NCI-H128 (cell line): ENCODE measurements around the gene ANKRD11.
"Not testable (repeated sequence)": the region's sequence is repeated elsewhere in the genome, so short reads cannot be mapped to it uniquely, and the experiment has no call there.

Experiments
- DNase-seq: peaks from one replicate; lab custom pipeline; 2025; ENCODE audit not compliant: unreplicated experiment; lab: John Stamatoyannopoulos, UW

ANKRD11 gene

DNA sequence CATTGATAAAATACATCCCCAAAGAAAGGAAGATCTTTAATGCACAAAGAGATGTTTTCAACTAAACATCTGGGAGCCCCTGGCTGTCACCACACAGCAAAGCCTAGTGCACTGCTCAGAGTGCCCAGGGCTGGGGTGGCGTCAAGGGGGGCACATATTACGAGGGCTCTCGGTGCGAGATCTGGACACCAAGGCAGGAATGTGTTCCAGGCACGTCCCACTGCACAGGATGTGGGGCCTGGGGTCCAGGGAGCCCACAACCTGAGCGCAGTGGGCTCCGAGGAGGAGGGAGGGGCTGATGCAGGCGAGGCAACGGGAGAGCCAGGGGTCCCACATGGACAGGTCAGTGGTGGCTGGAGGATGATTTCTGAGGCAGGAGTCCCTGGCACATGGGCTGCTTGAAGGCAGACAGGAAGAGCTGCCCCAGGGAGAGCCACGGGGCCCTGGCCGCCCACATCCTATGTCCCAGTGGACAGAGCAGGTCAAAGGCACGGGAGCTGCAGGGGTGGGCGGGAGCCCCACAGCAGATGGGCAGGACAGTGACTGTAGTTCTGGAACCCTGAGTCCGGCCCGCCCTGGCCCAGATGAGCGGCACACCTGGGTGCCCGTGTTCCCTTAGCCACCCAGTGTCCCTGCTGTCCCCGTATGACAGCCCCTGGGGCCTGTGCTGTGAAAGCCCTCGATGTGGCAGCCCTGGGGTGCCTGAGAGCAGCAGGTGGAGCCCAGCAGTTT is 216.5 kb downstream of the ANKRD11 start:
- no peak for DNase-seq

DNA sequence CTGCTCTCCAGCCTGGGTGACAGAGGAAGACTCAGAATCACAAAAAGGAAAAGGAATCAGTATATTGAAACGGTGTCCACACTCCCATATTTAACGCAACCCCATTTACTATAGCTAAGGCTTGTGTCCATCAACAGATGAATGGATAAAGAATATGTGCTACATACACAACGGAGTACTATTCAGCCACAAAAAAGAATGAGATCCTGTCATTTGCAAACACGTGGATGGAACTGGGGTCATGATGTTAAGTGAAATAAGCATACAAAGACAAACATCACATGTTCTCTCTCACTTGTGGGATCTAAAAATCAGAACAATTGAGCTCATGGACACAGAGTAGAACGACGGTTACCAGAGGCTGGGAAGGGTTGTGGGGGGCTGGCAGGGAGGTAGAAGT is 217.7 kb downstream of the ANKRD11 start:
- DNase-seq: no peak

DNA sequence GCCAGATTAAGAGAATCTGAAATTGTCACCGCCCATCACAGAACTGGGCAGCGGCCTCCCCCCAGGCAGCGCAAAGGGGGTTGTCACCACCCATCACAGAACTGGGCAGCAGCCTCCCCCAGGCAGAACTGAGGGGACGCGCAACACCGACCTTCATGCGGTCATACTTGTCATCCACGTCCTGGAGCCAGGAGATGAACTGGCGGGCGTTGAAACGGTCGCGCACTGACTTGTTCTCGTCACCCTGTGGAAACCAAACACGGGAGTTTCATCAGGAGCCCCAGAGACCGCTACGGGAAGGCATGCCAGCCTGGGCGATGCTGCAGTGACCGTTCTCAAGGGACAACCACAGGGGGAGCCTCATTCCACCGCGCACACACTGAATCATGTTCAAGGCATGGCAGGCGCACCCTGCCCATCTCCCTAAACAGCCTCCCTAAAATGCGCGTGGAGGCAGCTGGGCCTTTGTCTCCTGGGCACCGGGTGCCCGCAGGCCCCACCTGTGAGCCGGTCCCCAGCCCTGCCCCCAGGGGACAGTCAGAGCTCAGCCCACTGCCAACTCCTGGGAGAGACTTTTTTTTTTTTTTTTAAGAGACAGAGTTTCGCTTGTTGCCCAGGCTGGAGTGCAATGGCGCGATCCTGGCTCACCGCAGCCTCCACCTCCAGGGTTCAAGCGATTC is 219.6 kb downstream of the ANKRD11 start:
- no peak for DNase-seq

DNA sequence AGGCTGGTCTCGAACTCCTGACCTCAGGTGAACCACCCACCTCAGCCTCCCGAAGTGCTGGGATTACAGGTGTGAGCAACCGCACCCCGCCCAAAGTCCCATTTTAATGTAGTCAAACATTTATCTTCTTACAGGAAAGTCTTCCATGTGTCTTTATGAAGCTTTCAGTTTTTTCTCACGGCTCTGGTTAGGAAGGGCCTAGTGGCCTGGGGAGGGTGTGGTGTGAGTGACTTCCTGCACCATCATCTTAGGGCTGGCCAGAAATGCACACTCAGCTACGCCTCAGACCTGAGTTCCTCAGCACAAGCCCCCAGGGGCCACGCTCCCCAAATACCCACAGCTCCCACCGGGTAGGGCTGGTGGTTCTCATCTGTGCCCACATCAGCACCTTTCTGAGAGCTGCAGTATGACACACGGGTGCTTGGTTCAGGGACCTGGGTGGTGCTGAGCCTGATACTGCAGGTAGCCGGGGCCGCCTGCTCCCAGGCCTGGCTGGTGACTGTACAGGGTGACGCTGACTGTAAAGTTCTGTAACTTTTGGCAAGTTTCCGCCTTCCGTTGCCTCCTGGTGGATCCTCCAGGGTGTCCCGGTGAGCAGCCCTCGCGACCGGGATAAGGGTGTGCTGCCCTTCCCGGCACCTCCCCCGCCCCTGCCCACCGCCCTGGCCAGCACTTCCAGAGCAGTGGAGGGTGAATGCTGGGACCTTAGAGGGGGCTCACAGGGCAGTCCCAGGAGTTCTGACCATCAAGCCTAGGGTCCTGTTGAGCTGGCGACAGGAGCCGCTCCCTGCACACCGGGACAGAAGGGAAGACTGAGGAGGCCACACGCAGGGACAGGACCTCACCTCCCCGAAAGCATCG is 220.3 kb downstream of the ANKRD11 start:
- no peak for DNase-seq

DNA sequence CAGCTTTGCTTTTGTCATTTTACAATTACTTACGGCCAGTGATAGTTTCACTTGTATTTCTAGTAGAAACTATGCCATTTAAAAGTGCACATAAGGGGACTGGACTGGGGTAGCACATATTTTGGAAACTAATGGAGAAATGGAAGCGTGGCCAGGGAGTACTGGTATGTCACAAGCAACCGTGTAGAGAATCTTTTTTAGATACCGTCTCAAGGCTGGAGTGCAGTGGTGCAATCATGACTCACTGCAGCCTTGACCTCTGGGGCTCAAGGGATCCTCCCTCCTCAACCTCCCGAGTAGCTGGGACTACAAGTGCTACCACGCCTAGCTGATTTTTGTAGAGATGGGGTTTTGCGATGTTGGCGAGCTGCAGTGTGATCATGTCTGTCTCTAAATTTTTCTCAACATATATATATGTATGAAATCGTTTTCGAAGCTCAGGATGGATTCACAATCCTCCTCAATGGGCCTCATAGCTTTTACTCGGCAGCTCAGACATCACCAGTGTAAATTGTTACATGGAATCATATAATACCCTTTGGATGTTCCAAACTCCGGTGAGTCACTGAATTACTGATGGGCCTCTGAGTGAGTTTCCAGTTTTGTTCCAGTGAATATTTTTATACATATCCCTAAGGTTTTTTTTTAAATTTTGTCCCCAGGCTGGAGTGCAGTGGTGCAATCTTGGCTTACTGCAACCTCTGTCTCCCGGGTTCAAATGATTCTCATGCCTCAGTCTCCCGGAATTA is 221.2 kb downstream of the ANKRD11 start:
- DNase-seq: no peak

DNA sequence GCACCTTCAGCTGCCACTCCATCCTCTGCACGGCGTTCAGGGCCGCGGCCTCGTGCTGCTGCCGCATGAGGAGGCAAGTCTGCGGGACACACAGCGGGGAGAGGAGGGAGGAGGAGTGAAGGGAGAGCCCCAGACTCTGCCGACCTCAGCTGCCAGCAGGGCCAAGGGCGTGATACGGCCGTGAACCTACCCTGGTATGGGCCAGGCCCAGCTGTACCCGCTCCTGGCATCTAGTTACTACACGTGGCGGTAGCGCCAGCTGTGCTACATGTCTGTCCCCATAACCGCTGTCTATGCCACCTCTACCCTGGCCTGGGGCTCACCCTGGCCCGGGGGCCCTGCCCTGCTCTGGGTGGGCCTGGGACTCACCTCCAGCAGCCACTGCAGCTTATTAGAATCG is 221.8 kb downstream of the ANKRD11 start:
- DNase-seq: no peak

DNA sequence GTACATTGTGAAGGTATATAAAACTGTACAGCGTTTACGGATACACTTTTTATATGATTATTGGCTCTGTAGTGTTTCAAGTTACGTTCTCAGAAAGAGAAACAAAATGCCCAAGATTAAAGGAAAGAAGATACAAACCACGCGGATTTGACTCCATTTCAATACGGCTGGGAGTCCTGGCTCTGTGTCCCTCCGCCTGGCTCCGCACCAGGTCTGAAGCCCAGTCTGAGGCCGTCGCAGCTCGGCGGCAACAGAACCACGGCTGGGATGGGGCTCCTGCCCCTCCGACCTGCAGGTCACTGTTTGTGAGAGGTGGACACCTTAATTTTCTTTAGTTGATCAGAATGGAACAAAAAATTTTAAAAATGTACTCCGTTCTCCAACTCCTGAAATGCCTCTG is 222.6 kb downstream of the ANKRD11 start:
- DNase-seq: not testable (repeated sequence)

DNA sequence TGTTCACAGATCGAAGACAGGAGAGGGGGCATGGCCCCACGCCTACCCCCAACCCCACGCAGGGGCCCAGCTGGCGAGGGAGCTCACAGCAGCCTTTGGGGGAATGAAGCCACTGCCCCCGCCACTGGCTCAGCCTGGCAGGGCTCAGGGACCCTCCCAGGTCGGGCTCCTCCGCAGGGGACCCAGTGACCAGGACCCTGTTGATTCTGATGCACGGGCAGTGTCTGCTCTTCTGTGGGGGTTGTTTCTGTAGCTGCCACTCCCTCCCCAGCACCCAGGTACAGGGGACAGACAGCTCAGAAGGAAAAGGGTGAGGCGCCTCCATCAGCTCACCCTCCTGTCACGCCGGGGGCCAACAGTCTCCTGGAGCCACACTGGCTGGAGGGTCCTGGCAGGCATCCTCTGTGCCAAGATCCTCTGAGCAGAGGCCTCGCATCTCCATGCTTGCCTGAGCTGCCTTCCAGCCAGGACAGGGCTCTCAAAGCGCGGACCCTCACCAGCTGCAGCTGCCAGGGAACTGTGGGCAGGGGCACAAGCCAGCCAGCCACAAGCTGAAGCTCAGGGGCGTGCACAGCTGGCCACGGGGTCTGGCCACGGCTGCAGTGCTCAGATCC is 223.7 kb downstream of the ANKRD11 start:
- DNase-seq: no peak

DNA sequence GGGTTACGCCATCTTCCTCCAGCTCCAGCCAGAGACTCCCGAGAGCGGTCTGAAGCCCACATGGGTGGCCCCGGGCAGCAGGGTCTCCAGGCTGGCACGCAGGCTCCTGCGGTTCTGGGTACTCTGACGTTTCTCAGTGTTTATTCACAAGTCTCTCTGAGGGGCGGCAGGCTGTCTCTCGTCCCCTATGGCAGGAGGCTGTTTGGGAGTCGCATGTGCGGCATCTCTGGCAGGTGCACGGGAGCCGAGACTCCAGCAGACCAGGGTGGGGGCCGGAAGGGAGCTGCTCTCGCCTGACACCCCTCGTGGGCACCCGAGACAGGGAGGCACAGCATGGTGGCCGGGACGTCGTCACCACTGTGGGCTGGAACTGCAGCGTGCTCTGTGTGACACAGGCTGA is 224.7 kb downstream of the ANKRD11 start:
- no peak for DNase-seq

DNA sequence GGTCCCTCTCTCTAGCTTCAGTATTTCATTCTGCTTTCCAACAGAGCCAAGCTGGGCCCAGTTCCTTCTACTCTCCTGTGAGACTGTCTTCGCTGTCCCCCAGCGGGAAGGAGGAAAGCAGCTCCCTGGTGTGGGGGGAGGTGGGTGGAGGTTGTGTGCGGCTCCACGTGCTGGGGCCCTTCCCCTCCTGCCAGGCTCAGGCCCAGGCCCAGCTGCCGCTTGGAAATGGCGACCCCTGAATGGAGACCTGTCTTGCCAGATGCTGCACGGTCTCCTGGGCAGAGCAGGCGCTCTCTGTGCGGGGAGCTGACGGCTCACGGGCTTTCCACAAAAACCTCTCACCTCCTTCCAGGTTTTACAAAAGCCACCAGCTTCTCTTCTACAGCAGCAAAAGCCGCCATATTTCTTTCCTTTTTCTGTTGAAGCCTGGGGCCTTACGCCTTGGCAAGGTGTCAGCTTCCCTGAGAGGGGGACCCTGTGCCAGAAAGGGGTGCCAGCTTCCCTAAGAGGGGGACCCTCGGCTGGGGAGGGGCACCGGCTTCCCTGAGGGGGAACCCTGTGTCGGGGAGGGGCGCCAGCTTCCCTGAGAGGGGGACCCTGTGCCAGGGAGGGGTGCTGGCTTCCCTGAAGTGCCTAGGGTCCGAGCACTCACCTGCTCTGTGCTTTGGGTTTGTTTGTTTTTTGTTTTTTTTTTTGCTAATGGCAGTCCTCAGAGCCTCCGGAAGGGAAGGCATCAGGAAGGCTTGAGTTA is 225.4 kb downstream of the ANKRD11 start:
- no peak for DNase-seq

DNA sequence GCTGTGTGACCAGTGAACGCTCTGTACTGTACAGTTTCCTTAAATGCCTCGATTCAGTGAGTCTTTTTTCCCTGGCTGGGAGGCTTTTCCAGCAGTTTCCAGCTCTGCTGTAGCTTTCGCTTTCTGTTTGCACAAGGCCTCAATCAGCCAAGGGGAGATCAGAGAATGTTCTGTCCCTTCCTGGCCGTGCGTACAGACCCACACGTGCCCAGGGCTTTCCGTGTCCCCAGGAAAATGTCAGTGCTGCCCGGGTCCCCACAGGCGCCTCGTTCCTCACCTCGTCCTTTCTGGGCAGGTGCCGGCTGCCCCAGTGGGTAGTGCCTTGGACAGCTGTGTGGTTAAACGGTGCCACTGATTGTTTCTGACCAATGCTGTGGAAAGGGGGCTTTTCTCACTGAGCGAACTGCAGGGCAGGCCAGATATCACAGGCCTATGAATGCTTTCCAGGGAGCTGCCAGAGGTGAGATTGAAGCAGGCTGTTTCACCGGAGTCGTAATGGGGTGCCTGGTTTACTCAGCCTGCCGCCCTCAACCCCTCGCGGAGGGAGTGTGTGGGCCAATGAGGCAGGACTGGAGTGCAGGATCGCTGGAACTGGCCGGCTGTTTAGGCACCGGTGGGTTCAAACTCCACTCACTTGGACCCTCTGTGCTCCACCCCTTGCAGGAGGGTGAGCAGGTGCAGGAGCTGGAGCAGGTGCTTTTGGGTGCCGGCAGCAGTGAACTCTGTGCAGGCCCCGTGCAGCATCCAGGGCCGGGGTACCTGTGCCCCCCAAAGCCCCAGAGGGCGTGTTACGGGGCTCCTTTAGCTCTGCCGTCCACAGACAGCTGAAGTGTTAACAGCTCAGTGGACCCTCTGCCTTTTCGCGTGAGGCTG is 228.4 kb downstream of the ANKRD11 start:
- no peak for DNase-seq

DNA sequence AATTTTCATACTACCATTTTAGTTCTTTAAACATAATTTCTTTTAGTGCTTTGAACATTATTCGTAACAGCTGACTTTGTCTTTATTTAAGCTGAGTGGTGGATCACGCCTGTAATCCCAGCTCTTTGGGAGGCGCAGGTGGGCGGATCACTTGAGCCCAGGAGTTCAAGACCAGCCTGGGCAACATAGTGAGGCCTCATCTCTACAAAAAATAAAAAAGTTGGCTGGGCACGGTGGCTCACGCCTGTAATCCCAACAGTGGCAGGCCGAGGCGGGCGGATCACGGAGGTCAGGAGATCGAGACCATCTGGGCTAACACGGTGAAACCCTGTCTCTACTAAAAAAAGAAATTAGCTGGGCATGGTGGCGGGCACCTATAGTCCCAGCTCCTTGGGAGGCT is 230.5 kb downstream of the ANKRD11 start:
- DNase-seq: not testable (repeated sequence)

DNA sequence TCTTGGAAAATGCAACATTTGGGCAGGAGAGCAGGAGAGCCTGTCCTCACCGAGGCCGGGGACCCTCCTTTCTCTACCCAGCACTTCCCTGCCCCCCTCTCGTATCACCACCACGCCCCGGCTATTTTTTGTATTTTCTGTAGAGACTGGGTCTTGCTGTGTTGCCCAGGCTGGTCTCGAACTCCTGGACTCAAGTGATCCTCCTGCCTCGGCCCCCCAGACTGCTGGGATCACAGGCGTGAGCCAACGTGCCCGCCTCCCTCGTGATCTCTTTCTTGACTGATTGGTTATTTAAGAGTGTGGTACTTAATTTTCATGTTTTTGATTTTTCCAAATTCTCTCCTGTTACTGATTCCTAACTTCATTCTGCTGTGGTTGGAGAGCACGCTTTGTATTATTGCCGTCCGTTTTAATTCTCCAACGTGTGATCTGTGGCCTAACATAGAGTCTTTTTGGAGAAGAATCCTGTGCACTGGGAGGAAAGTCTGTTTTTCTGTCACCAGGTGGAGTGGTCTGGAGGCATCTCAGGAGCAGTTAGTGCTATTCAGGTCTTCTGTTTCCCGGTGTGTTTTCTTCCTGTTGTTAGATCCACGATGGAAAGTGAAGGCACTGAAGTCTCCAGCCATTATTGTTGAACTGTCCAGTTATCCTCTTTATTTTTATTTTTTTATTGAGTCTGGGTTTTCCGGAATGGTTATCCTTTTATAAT is 232.4 kb downstream of the ANKRD11 start:
- no peak for DNase-seq

DNA sequence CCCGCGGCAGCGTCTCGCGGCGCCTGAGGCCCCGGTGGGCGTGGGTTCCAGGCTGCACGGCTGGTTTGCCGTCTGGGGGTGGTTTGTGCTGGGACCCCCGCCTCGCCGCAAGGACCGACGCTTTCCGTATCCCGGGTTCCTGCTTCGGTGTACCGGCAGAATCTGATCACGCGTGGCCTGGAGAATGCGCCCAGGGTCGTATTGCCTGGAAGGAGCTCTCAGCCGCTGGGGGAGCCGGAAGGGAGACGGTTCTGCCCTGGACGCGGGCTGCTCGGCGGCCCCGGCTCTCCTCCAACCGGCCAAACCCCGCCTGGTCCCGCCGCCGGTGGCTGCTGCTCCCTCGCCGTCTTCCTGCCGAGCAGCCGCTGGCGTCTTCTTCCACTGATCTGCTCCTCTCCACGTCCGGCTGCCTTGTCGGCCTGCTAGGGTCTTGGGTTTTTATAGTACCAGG is 233.1 kb downstream of the ANKRD11 start:
- no peak for DNase-seq

DNA sequence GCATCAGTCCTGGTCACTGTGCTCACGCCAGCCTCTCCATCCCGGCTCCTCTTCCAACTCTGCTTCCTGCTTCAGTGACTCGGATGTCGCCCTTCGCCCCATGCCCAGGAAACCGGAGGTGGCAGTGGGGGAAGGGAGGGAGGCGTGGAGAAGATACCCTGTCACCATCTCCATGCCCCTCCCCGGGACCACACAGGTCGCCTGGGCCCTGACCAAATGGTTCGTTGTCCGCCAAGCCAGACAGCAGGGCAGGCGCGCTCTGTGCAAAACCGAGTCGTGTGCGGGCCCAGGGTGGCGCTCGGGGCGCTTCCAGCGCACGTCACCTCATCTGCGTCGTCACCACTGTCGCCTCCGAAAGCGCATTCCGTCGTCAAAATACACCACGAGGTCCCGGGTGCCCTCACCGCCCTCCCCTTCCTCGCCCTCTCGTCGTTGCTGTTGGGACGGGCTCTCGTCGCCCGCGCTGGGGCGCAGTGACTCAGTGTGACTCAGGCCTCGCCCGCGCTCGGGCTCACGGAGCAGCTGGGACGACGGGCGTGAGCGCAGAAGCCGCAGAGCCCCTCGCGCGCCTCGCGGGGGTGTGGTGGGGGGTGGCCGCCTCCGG is 233.6 kb downstream of the ANKRD11 start:
- no peak for DNase-seq

DNA sequence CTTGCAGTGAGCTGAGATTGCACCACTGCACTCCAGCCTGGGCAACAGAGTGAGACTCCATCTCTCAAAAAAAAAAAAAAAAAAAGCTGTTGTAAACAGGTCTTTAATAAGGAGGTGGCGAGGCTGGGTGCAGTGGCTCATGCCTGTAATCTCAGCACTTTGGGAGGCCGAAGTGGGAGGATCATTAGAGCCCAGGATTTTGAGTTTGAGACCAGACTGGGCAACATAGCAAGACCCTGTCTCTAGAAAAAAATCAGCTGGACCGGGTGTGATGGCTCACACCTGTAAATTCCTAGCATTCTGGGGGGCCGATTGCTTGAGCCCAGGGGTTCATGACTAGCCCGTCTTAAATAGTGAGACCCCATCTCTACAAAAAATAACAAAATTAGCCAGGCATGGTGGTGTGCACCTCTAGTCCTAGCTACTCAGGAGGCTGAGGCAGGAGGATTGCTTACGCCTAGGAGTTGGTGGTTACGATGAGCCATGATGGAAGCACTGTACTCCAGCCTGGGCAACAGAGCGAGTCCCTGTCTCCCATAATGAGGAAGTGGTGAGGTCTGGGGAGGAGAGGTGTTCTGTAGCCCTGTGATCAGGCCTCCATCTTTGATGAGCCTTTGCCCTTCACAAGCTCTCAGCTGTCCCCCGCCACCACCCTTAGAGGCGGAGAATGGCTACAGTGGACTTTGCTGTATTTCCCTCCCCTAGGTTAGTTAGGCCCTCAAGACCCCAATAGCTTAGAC is 236.6 kb downstream of the ANKRD11 start:
- no peak for DNase-seq
